ENCODE results near the gene CLIP2. TPM values are rescaled to one million over a fixed set of nuclear protein-coding genes. Genes with fewer than 3 reads are reported as not detected.
"Not testable (repeated sequence)": the region's sequence is repeated elsewhere in the genome, so short reads cannot be mapped to it uniquely, and the experiment has no call there.

Gene CLIP2
- total RNA-seq, 1 experiment from 2014 or later = 29.1 TPM

DNA sequence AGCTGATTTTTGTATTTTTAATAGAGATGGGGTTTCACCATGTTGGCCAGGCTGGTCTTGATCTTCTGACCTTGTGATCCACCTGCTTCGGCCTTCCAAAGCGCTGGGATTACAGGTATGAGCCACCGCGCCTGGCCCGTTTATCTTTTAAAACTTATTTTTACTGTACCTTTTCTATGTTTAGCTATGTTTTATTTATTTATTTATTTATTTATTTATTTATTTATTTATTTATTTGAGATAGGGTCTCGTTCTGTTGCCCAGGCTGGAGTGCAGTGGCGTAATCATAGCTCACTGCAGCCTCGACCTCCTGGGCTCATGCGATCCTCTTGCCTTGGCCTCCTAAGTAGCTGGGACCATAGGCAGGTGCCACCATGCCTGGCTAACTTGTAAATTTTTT is 33.7 kb downstream of the CLIP2 start:
- DNase-seq; H3K4me1 ChIP-seq; H3K27ac ChIP-seq; H3K4me3 ChIP-seq; H3K27me3 ChIP-seq; H3K9me3 ChIP-seq (replicated peaks): not testable (repeated sequence)
- peaks cover 24% of the 10 kb centered on the region for H3K36me3 ChIP-seq

DNA sequence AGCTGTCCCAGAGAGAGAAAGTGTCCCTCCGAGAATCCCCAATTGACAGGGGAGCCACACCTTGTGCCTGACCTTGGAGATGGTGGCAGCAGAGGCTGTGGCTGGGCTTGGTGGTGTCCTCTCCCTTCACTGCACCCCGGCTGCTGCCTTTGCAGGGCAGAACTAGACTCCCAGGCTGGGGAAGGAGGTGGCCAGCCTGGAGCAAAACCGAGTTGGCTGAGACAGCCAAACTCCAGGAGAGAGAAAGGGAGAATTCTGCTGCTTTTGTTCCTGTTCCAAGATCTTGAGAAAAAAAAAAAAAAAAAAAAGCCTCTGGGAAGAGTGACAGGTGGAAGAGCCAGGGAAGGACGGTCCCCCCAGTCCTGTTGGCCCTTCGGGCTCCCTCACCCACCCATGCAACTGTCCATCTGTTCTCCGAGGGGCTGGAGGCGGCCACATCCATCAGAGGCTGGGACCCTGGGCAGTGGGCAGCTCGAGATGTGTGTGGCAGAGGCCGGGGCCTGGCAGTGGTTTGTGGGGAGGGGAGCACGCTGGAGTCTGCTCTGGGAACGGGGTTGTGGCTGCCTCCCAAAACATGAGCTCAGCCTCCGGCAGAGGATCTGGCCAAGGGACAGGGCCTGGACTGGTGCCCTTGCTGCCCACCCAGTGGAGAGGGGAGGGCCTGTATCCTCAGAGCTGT is 35.5 kb downstream of the CLIP2 start:
- DNase-seq = no peak
- Histone ChIP-seq H3K4me3 (no peak overlapping the region), H3K36me3 (peaks cover 26% of the 10 kb centered on the region), H3K27me3 (no peaks in the 10 kb centered on the region), H3K27ac (no peak overlapping the region), H3K9me3 (replicated peaks) (no peaks in the 10 kb centered on the region), H3K4me1 (no peaks in the 10 kb centered on the region)

DNA sequence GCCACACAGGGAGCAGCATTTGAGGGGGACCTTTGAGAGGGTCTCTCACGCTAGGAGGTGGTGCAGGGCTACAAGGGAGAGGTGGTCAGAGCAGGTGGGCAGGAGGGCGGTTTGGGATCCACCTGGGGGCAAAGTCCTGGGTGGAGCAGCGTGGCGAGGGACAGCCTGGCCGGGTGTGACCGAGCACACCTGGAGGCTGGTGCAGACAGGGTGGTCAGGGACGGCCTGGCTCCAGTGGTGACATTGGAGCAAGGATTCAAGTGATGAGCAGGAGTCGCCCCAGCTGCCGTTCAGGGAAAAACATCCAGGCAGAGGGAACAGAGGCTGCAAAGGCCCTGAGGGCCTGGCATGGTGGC is 36.0 kb downstream of the CLIP2 start:
- no peaks in the 10 kb centered on the region for H3K4me1 ChIP-seq

DNA sequence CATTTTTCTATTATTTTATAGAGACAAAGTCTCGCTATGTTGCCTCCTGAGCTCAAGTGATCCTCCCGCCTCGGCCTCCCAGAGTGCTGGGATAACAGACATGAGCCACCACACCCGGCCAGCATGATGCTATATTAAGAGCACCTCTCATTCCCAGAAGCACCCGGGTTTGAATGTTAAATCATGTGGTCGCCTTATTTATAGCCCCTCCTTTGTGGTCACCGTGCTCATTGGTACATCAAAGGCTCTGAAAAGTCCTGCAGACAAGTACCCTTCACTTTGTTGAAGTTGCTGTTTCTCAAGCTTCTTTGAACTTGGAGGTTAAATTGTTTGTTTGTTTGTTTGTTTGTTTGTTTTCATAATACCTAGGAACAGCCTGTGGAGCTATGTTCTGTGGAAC is 40.0 kb downstream of the CLIP2 start:
- Histone ChIP-seq H3K36me3 (0 out of 2 replicates have a peak, but pooled peaks cover 9% of the 10 kb centered on the region), H3K4me1 (peaks cover 7% of the 10 kb centered on the region), H3K27ac (no peak overlapping the region), H3K27me3 (no peaks in the 10 kb centered on the region), H3K4me3 (no peak overlapping the region), H3K9me3 (replicated peaks) (no peaks in the 10 kb centered on the region)
- DNase-seq = no peak

More for the DNA sequence above, 36.0 kb downstream of the CLIP2 start:
- Histone ChIP-seq H3K4me3 (no peak overlapping the region), H3K9me3 (replicated peaks) (no peaks in the 10 kb centered on the region), H3K36me3 (peaks cover 24% of the 10 kb centered on the region), H3K27me3 (no peaks in the 10 kb centered on the region), H3K27ac (no peak overlapping the region)
- DNase-seq = no peak

DNA sequence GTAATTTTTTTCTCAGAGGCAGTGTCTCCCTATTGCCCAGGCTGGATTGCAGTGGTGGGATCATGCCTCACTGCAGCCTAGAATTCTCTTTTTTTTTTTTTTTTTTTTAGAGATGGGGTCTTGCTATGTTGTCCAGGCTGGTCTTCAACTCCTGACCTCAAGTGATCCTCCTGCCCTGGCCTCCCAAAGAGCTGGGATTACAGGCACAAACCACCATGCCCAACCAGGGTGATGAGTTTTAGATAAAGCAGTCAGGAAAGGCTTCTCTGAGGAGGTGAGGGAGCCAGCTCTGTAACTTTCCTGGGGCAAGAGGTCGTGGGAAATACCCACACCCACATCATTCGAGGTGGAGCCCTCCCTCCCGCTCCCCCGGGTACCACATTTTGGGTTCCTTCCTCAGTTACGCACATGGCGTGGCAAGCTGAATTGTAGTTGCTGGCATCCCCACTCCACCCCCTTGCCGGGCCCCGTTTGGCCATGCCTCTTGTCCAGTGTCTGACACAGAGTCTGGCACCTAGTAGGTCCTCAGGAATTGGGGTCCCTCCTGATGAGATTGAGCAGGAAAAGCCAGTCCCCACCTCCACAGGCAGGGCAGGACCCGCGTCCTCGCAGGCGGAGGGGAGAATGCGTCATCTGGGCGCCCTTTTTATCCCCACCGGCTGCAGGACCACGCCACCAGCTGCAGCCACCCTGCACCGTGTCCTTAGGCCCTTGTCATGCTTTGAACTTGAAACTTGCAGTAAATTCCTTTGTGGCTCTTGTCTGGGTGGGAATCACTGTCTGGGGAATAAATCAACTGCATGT is 43.4 kb downstream of the CLIP2 start:
- H3K4me1 ChIP-seq = peaks cover 14% of the 10 kb centered on the region
- H3K27me3 ChIP-seq = no peaks in the 10 kb centered on the region
- H3K9me3 ChIP-seq (replicated peaks) = no peaks in the 10 kb centered on the region
- DNase-seq = no peak
- 0 out of 2 replicates have a peak, but pooled peaks cover 9% of the 10 kb centered on the region for H3K36me3 ChIP-seq
- no peak overlapping the region for H3K27ac ChIP-seq
- no peak overlapping the region for H3K4me3 ChIP-seq

DNA sequence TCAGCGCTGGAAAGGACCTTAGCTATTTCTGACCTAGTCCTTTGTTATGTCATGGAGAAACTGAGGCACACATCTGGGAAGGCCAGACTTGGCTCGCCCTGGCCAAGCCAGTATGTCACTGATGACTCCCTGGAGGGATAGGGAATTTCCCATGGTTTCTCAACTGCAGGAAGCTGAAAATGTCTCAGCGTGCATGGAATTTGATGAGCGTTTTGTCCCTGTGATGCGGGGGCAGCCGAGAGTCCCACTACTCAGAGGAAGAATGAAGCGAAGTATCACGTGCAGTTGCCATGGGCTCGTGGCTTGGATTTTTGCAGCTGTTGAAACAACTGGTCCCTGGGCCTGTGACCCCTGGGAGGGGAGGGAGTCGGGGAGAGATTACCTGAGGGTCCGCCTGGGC is 44.8 kb downstream of the CLIP2 start:
- peak; percentile 85 to 87 for DNase-seq
- H3K27ac ChIP-seq = peak overlapping the region; percentile 58
- peaks cover 9% of the 10 kb centered on the region; the same call in 1 of the 2 replicates for H3K36me3 ChIP-seq
- H3K27me3 ChIP-seq = no peaks in the 10 kb centered on the region
- no peaks in the 10 kb centered on the region for H3K9me3 ChIP-seq (replicated peaks)
- H3K4me3 ChIP-seq = no peak overlapping the region
- peaks cover 14% of the 10 kb centered on the region for H3K4me1 ChIP-seq

DNA sequence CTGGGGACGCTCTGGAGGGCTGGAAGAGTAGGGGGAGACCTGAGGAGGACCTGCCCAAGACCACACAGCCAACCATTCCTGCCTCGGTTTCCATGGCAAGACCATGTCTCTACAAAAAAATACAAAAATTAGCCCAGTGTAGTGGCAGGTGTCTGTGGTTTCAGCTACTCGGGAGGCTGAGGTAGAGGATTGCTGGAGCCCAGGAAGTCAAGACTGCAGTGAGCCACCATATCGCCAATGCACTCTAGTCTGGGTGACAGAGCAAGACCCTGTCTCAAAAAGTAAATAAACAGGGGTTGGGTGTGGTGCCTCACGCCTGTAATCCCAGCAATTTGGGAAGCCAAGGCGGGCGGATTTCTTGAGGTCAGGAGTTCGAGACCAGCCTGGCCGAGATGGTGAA is 48.7 kb downstream of the CLIP2 start:
- H3K4me3 ChIP-seq = no peak overlapping the region
- no peaks in the 10 kb centered on the region for H3K9me3 ChIP-seq (replicated peaks)
- peaks cover 4% of the 10 kb centered on the region for H3K36me3 ChIP-seq
- no peaks in the 10 kb centered on the region for H3K27me3 ChIP-seq
- peaks cover 14% of the 10 kb centered on the region for H3K4me1 ChIP-seq
- DNase-seq = no peak
- H3K27ac ChIP-seq = no peak overlapping the region

DNA sequence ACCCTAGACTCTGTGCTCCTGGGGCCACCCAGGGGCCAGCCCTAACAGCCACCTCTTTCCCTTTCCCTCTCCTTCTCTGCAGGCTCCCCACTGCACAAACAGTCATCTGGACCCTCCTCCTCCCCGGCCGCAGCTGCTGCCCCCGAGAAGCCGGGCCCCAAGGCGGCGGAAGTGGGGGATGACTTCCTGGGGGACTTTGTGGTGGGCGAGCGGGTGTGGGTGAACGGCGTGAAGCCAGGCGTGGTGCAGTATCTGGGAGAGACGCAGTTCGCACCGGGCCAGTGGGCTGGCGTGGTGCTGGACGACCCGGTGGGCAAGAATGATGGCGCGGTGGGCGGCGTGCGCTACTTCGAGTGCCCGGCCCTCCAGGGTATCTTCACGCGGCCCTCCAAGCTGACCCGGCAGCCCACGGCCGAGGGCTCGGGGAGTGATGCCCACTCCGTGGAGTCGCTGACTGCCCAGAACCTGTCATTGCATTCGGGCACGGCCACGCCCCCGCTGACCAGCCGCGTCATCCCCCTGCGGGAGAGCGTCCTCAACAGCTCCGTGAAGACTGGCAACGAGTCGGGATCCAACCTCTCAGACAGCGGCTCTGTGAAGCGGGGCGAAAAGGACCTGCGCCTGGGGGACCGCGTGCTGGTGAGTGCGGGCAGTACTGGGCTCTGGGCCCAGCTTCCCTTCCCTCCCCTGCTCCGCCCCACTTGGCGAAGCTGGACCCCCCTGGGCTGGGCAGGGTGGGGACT is 49.3 kb downstream of the CLIP2 start:
- DNase-seq = no peak
- no peak overlapping the region for H3K27ac ChIP-seq
- H3K36me3 ChIP-seq = peaks cover 6% of the 10 kb centered on the region
- H3K9me3 ChIP-seq (replicated peaks) = no peaks in the 10 kb centered on the region
- no peaks in the 10 kb centered on the region for H3K27me3 ChIP-seq
- no peak overlapping the region for H3K4me3 ChIP-seq
- H3K4me1 ChIP-seq = peaks cover 13% of the 10 kb centered on the region

DNA sequence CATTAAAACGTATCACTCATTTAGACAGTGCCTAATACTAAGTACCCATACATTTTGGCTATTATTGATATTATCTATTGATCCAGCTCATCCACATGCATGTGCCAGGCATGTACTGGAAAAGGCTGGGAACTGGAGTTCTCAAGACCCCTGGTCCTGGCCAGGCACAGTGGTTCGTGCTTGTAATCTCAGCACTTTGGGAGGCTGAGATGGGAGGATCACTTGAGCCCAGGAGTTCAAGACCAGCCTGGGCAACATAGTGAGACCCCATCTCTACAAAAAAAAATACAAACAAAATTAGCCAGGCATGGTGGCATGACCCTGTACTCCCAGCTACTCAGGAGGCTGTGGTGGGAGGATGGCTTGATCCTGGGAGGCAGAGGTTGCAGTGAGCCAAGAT is 50.4 kb downstream of the CLIP2 start:
- H3K27ac ChIP-seq; H3K27me3 ChIP-seq; H3K4me3 ChIP-seq; H3K9me3 ChIP-seq (replicated peaks); DNase-seq; H3K36me3 ChIP-seq; H3K4me1 ChIP-seq: not testable (repeated sequence)

DNA sequence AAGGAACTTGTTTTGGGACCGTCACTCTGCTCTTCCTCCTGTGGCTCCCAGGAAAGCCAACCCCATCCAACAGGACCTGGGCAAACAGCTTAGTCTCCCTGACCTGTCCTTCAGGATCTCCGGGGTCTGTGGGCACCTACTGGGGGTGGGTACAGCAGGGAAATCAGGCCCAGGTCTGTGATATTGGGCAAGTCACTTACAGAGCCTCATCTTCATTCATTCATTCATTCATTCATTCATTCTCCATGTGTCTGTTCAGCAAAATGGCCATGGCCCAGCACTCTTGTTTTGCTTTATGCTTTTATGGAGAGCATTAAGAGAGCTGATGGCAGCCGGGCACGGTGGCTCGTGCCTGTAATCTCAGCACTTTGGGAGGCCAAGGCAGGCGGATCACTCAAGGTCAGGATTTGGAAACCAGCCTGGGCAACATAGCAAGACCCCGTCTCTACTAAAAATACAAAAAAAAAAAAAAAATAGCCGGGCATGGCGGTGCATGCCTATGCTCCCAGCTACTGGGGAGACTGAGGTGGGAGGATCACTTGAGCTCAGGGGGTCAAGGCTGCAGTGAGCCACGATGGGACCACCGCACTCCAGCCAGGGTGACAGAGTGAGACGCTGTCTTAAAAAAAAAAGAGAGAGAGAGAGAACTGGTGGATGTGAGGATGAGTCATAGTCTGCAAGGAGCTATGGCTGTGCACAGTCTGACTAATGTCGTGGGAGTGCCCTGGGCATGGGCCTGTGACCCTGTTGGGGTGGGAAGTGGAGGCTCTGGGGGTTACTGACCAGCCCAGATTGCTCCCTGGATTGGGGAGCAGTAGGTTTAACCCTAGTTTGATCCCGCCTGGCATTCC is 54.3 kb downstream of the CLIP2 start:
- Histone ChIP-seq H3K9me3 (replicated peaks) (no peaks in the 10 kb centered on the region), H3K27me3 (no peaks in the 10 kb centered on the region), H3K4me3 (no peak overlapping the region), H3K36me3 (peaks cover 14% of the 10 kb centered on the region), H3K4me1 (peaks cover 3% of the 10 kb centered on the region), H3K27ac (no peak overlapping the region)
- no peak for DNase-seq

DNA sequence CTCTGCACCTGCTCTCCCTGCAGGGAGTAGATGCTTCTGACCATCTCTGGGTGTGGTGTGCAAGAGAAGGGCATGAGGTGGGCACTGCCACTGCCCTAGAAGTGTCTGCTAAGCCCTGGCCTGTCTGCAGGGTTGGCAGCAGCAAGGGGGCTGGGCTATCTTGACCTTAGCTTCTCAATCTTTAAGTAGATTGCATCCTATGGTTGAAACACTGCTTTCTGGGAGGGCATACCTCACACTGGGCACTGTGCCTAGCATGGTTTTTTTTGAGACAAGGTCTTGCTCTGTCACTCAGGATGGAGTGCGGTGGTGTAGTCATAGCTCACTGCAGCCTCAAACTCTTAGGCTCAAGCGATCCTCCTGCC is 54.9 kb downstream of the CLIP2 start:
- H3K9me3 ChIP-seq (replicated peaks) = no peaks in the 10 kb centered on the region
- H3K36me3 ChIP-seq = peaks cover 14% of the 10 kb centered on the region
- H3K27me3 ChIP-seq = no peaks in the 10 kb centered on the region
- H3K4me3 ChIP-seq = no peak overlapping the region
- no peak overlapping the region for H3K27ac ChIP-seq
- H3K4me1 ChIP-seq = peaks cover 3% of the 10 kb centered on the region
- DNase-seq = no peak

DNA sequence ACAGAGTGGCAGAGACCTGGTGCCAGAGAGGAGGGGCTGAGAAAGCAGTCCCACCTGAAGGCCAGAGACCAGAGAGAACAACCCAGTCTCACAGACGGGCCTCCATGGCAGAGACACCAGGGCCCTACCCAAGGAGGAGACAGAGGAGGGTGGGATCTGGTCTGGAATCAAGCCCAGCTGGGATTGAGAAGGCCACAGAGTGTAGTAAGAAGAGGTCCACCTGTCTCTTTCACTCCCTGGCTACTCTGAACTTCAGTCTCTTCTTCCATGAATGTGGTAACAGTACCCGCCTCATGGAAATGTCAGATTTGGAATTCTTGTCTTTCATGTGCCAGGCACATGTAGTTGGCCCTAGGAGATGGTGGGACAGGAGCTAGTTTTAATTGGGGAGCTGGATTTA is 55.6 kb downstream of the CLIP2 start:
- Histone ChIP-seq H3K4me1 (peaks cover 3% of the 10 kb centered on the region), H3K4me3 (no peak overlapping the region), H3K36me3 (peaks cover 10% of the 10 kb centered on the region), H3K9me3 (replicated peaks) (no peaks in the 10 kb centered on the region), H3K27me3 (no peaks in the 10 kb centered on the region), H3K27ac (no peak overlapping the region)
- peak; percentile 63 to 76 for DNase-seq

DNA sequence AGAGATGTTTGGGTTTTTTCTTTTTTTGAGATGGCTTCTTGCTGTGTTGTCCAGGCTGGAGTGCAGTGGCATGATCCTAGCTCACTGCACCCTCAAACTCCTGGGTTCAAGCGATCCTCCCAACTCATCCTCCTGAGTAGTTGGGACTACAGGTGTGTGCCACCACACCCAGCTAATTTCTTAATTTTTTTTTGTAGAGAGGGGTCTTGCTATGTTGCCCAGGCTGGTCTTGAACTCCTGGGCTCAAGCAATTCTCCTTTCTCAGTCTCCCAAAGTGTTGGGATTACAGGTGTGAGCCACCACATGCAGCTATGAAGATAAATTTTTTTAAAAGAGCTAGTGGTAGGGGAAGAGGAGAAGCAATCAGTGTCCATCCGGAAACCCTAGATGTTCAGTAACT is 56.8 kb downstream of the CLIP2 start:
- Histone ChIP-seq H3K9me3 (replicated peaks) (no peaks in the 10 kb centered on the region), H3K4me1 (peaks cover 3% of the 10 kb centered on the region), H3K4me3 (no peak overlapping the region), H3K27ac (no peak overlapping the region), H3K36me3 (peaks cover 10% of the 10 kb centered on the region), H3K27me3 (no peaks in the 10 kb centered on the region)
- no peak for DNase-seq

DNA sequence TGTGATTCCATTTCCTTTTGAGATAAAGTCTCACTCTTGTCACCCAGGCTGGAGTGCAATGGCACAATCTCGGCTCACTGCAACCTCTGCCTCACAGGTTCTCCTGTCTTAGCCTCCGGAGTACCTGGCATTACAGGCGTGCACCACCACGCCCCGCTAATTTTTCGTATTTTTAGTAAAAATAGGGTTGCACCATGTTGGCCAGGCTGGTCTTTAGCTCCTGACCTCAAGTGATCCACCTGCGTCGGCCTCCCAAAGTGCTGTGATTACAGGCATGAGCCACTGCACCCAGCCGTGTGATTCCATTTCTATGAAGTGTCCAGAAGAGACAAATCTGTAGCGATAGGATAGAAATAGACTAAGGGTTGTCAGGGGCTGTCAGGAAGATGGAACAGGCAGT is 60.4 kb downstream of the CLIP2 start:
- H3K27me3 ChIP-seq = no peaks in the 10 kb centered on the region
- no peaks in the 10 kb centered on the region for H3K9me3 ChIP-seq (replicated peaks)
- no peaks in the 10 kb centered on the region; the same call in 1 of the 2 replicates for H3K4me1 ChIP-seq
- no peak overlapping the region for H3K27ac ChIP-seq
- H3K4me3 ChIP-seq = no peak overlapping the region
- peaks cover 12% of the 10 kb centered on the region for H3K36me3 ChIP-seq
- no peak for DNase-seq

Data from SJCRH30 (cell line).